ENCODE data around the gene CDKN2A. TPM values are rescaled to one million over a fixed set of nuclear protein-coding genes. Genes with fewer than 3 reads are reported as not detected.

The CDKN2A gene
- total and polyA plus RNA-seq, 9 of the 15 experiments (the other 6 are each of a cell fraction or from before 2014, with no cell fraction given), result not detected

GRCh38 chr9:21933865-21934264, 60.3 kb downstream of the CDKN2A start (continued):
- no peak for TF ChIP-seq RERE (CRISPR knock-in tag; IDR thresholded peaks at IDR 0.05; ENCODE audit: borderline replicate concordance)
- no peak for TF ChIP-seq MTA3 (IDR thresholded peaks at IDR 0.05; ENCODE audit: borderline replicate concordance)
- no peak for TF ChIP-seq ZC3H8 (IDR thresholded peaks at IDR 0.05)

GRCh38 chr9:21933281-21933680, 60.9 kb downstream of the CDKN2A start:
- H3K9me3 ChIP-seq (replicated peaks; ENCODE audit: control insufficient read depth, insufficient read depth, low read depth, low read length), result no peaks in the 10 kb centered on the region
- H4K20me1 ChIP-seq (replicated peaks; ENCODE audit: control insufficient read depth, insufficient read depth, low read length), result no peaks in the 10 kb centered on the region
- H3K79me2 ChIP-seq (ENCODE audit: control insufficient read depth, insufficient read depth, low read length), result no peaks in the 10 kb centered on the region
- FAIRE-seq, result no peak
- H2AFZ ChIP-seq (ENCODE audit: low read depth, low read length), result no peak overlapping the region
- H3K27ac ChIP-seq (ENCODE audit: extremely low read depth, low read depth, low read length), result no peak overlapping the region
- ATAC-seq, result no peak
- no peaks in the 10 kb centered on the region for H3K27me3 ChIP-seq (ENCODE audit: control insufficient read depth in 2 of 2, insufficient read depth in 2 of 2, low read length in 2 of 2)
- H3K9ac ChIP-seq (ENCODE audit: insufficient read depth in 1 of 2, low read depth in 2 of 2, low read length in 2 of 2), result no peak overlapping the region
- intact Hi-C loops (cut with micrococcal nuclease), result no loop called here
- H3K4me3 ChIP-seq, result no peak overlapping the region
- BruUV-seq (replicated peaks), result no TSS peak
- no peaks in the 10 kb centered on the region for H3K36me3 ChIP-seq (ENCODE audit: control insufficient read depth, insufficient read depth, low read length)
- DNase-seq (ENCODE audit: extremely low read depth in 1 of 4, low spot score in 3 of 4), result no peak
- H3K4me1 ChIP-seq (replicated peaks in 1 of 2; ENCODE audit: control insufficient read depth in 2 of 2, insufficient read depth in 2 of 2, low read length in 2 of 2), result no peaks in the 10 kb centered on the region
- no peak overlapping the region for H3K4me2 ChIP-seq (ENCODE audit: insufficient read depth, low read length)
- H3K9me1 ChIP-seq (ENCODE audit: control insufficient read depth, insufficient read depth, low read length), result no peaks in the 10 kb centered on the region
- CTCF ChIA-PET (ENCODE audit: low intra/inter-chr PET ratio), result no interaction called here
- in situ Hi-C loops (cut with MboI), result no loop called here
- POLR2A ChIA-PET, result no interaction called here
- TF ChIP-seq KAT8 (IDR thresholded peaks at IDR 0.05; ENCODE audit: low read depth), result no peak
- no peak for TF ChIP-seq THAP7 (CRISPR knock-in tag; IDR thresholded peaks at IDR 0.05)
- TF ChIP-seq EGR1 (conservative IDR thresholded peaks at IDR 0.05), result no peak
- no peak for TF ChIP-seq ZKSCAN8 (CRISPR knock-in tag; IDR thresholded peaks at IDR 0.05)
- no peak for TF ChIP-seq ZNF175 (CRISPR knock-in tag; IDR thresholded peaks at IDR 0.05; ENCODE audit: low read depth)
- TF ChIP-seq ZBTB33 (CRISPR knock-in tag; IDR thresholded peaks at IDR 0.05), result no peak
- no peak for TF ChIP-seq EWSR1 (IDR thresholded peaks at IDR 0.05; ENCODE audit: borderline replicate concordance, low read depth, partially characterized antibody)
- no peak for TF ChIP-seq USF2 (CRISPR knock-in tag; IDR thresholded peaks at IDR 0.05)
- TF ChIP-seq MAFK (IDR thresholded peaks at IDR 0.05; ENCODE audit: low read length), result no peak
- no peak for TF ChIP-seq SMARCA4 (IDR thresholded peaks at IDR 0.05)
- no peak for TF ChIP-seq SOX6 (IDR thresholded peaks at IDR 0.05)

Measured in K562 (cell line).